ENCODE data around the gene EPHB2.

EPHB2 gene

DNA sequence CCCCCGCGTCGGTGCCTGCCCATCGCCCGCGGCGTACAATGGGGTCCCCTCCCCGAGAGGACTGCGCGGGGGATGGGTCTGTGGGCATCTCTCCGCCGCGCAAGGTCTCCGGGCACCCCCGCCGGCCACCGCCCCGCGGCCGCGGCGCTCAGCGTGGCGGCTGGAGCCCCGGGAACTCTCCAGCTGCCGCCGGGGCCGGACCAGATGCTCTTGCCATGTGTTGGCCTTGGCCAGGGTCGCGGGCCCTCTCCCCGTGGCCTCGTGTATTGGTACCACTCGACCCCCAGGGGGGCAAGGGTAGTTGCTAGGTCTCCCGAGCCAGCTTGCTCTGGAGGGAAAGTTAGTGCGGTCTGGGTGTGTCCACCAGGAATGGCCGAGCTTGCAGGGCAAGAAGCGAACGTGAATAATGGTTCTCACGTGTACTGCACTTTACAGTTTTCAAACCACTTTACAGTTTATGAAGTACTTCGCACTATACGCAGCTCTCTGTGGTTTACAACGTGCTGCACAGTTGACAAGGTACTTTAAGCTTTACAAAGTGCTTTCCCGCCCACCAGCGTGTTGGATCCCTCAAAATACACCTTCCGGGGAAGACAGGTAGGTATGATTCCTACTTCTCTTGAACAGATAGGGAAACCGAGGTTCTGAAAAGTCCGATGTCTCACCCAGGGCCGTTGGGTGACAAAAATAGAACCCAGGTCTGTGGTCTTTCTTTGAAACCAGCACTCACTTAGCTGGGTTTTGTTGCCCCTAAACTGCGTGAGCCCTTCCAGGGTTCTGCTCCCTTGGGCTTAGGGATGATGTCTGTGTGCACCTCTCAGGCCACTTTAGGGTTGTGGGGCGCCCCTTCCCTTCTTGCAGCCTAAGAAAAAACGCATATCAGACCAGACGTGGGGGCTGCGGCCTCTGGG lies 1.2 kb downstream of the EPHB2 start (continued):
- TF ChIP-seq ZNF266 (tag by site-specific recombination; IDR thresholded peaks at IDR 0.05; ENCODE audit: low read depth) = no peak
- no peak for TF ChIP-seq OSR2 (tag by site-specific recombination; IDR thresholded peaks at IDR 0.05)
- no peak for TF ChIP-seq ZNF426 (tag by site-specific recombination; IDR thresholded peaks at IDR 0.05)
- TF ChIP-seq, protein P1, sequence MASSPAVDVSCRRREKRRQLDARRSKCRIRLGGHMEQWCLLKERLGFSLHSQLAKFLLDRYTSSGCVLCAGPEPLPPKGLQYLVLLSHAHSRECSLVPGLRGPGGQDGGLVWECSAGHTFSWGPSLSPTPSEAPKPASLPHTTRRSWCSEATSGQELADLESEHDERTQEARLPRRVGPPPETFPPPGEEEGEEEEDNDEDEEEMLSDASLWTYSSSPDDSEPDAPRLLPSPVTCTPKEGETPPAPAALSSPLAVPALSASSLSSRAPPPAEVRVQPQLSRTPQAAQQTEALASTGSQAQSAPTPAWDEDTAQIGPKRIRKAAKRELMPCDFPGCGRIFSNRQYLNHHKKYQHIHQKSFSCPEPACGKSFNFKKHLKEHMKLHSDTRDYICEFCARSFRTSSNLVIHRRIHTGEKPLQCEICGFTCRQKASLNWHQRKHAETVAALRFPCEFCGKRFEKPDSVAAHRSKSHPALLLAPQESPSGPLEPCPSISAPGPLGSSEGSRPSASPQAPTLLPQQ (tag by site-specific recombination; IDR thresholded peaks at IDR 0.05) = peak; percentile 24; the same call in 1 of the 2 replicates
- TF ChIP-seq ZNF292 (tag by site-specific recombination; IDR thresholded peaks at IDR 0.05; ENCODE audit: borderline replicate concordance, low read depth) = no peak
- peak; percentile 50 for TF ChIP-seq ZBTB26 (tag by site-specific recombination; optimal IDR thresholded peaks at IDR 0.05)
- TF ChIP-seq ZBTB20 (tag by site-specific recombination; IDR thresholded peaks at IDR 0.05) = peak; percentile 40; the same call in 1 of the 2 replicates
- peak; percentile 39; the same call in 1 of the 2 replicates for TF ChIP-seq GLIS2 (tag by site-specific recombination; IDR thresholded peaks at IDR 0.05)
- TF ChIP-seq ZNF555 (tag by site-specific recombination; conservative IDR thresholded peaks at IDR 0.05) = no peak
- no peak for TF ChIP-seq ZNF768 (tag by site-specific recombination; IDR thresholded peaks at IDR 0.05)
- TF ChIP-seq ZNF670 (tag by site-specific recombination; IDR thresholded peaks at IDR 0.05; ENCODE audit: low read depth) = no peak
- TF ChIP-seq PRDM10 (tag by site-specific recombination; IDR thresholded peaks at IDR 0.05) = no peak
- peak; percentile 49; the same call in 1 of the 2 replicates for TF ChIP-seq ZBTB10 (tag by site-specific recombination; IDR thresholded peaks at IDR 0.05)
- TF ChIP-seq ZNF585B (tag by site-specific recombination; IDR thresholded peaks at IDR 0.05) = no peak
- no peak for TF ChIP-seq HOXD13 (CRISPR knock-in tag; IDR thresholded peaks at IDR 0.05; ENCODE audit: borderline replicate concordance)
- peak; percentile 22; the same call in 1 of the 2 replicates for TF ChIP-seq GLIS1 (tag by site-specific recombination; IDR thresholded peaks at IDR 0.05)
- no peak for TF ChIP-seq ZNF549 (tag by site-specific recombination; IDR thresholded peaks at IDR 0.05)
- TF ChIP-seq ZBTB8A (tag by site-specific recombination; IDR thresholded peaks at IDR 0.05) = 0 out of 2 replicates have a peak, but pooled peaks have one; percentile 13
- TF ChIP-seq ZNF10 (tag by site-specific recombination; IDR thresholded peaks at IDR 0.05) = no peak

Data from HEK293 (cell line).